Medulla oblongata (tissue), 1 donor: ENCODE results near the gene ADGRD2.

Experiments
- DNase-seq: peaks from one replicate; pipeline ENCODE4 v3.0.0-alpha.2; 2015; ENCODE audit errors: extremely low spot score

The ADGRD2 gene

DNA sequence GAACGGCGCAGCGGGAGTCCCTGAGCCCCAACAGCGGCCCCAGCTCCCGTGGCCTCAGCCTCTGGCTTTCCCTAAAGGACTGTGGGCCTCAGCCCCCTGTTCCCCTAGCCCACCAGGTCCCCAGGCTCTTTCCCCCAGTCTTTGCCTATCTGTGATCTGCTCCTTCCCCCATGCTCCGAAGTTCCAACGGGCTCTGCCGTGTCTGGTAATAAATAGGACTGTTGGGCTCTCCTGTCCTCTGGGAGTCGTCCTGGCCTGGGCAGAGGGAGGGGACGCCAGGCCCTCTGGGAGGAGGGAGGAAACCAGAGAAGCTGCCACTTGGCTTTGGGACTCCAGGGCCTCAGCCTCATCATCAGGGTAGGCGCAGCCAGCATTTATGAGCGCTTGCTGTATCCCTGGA, 28.1 kb downstream of the ADGRD2 start:
- DNase-seq = no peak

DNA sequence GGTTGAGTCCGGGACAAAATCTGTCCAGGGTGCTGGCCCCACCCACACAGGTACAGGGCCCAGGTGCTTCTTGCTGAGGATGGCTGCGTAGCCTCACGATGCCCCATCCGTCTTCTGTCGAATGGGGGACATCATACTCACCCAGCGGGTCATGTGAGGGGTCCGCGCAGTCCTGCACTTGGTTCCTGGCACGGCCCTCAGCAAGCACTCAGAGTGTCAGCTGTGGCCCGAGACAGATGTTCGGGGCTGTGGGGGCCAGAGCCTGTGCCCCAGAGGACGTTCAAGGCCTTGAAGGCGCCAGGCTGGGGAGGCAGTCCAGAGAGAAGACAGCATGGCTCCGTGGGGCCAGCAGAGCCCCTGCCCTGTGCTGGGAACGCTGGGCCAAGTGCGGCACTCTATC, 29.1 kb downstream of the ADGRD2 start:
- DNase-seq = no peak

GRCh38 chr9:124479947-124480620, 29.8 kb downstream of the ADGRD2 start:
- DNase-seq = no peak

GRCh38 chr9:124480621-124480981, 30.4 kb downstream of the ADGRD2 start:
- DNase-seq = no peak

- DNase-seq = no peak
Observed at GRCh38 chr9:124481115-124481514, 30.9 kb downstream of the ADGRD2 start.

DNA sequence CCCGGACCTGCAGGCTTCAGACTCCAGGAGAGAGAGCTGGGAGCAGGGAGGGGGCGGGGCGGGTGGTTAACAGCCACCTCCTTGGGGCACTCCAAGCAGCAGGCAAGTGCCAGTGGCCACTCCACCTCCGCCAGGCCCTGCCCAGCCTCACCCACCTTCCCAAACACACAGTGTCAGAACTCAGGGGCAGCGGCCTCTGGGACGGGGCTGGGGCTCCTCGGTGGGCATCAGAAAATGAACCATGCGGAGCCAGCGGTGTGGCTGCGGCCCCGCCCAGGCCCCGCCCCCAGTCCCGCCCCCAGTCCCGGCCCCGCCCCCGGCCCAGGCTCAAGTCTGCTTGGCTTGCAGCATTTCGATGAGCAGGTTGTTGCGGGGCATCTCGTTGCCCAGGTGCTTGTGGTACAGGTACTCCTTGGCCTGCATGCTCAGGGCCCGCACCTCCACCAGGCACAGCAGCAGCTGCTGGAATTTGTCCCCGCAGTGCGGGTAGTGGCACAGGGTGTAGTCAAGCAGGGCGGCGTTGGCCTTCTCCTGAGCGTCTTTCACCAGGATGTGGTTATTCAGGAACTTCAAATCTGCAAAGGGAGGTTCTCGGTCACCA, 32.3 kb downstream of the ADGRD2 start:
- DNase-seq = no peak

DNA sequence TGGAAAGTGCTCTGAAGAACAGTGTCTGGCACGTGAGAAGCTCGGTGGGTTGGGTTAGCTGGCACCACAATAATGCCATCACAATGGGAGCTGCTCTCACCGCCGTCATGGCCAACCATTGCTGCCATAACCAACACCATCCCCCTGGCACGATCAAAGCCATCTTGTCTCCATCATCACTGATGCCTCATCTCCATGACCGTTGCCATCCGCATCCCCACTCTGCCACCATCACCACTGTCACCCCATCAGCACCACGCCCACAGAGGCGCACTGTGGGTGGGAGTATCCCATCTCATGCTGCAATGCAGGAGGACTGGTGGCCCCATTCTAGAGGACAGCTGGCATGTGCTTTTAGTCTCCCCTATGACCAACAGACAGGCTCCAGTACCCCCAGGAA, 33.2 kb downstream of the ADGRD2 start:
- no peak for DNase-seq

- DNase-seq = no peak
Observed at GRCh38 chr9:124485201-124485600, 35.0 kb downstream of the ADGRD2 start.

DNA sequence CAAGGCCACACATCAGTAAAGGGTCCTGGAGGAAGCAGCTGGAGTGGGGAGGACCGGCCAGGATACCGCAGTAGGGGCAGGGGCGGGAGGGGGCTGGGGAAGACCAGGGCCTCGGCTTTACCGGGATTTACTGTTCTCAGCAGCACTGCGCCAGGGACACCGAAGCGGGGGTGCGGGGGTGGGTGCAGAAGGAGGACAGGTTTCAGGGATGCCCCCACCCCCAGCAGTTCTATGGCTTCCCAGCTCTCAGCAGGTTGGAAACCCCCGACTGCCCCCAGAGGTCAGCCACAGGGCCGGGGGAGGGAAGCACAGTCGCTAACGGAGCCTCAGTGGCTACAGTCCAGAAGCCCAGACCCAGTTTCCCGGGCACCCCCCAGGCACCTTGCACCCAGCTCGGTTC, 35.7 kb downstream of the ADGRD2 start:
- DNase-seq = no peak

GRCh38 chr9:124486778-124487259, 36.6 kb downstream of the ADGRD2 start:
- no peak for DNase-seq

DNA sequence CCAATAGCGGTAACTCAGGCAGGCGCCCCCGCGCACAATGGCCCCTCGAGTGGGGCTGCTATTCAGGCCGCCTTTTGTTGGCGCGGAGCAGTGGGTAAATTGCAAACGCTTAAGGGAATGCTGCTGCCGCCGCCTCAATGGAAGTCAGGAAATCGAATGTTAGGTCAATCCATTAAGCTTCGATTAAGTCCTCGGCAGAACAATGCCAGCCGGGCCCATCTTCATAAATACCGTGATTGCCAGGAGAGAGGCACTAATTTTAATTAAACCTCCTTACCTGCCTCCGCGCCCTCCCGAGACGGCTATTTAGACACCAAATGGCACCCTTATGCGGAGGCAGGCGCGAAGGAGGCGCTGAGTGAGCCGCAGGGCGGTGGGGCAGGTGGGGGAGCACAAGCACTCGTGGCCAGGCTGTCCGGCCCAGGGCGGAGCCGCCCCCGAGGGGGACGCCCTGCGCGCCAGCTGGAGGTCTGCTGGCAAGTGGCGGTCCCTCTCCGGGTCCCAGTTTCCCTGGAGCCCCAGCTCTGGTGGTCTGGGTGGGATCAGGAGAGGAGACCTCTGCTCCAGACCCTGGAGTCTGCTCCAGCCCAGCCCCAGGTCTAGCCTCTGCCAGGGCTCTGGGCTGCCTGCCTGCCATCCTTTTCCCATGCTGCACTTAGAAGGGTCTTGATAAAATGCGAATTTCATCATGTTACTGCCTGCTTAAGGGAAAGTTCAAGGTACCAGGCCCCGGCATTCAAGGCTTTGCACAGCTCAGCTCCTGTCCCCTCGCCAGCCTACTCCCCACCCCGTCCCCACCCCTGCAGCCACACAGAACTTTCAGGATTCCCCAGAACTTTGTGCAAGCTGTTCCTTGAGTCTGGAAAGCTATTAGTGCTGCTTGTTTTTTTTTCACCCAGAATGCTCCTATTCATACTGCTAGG, 37.3 kb downstream of the ADGRD2 start:
- DNase-seq = no peak

GRCh38 chr9:124488641-124489210, 38.5 kb downstream of the ADGRD2 start:
- DNase-seq = no peak

GRCh38 chr9:124489222-124489621, 39.0 kb downstream of the ADGRD2 start:
- no peak for DNase-seq

- DNase-seq = no peak
Observed at GRCh38 chr9:124490004-124490403, 39.8 kb downstream of the ADGRD2 start.

GRCh38 chr9:124491049-124491975, 41.1 kb downstream of the ADGRD2 start:
- DNase-seq = no peak

GRCh38 chr9:124492818-124493217, 42.6 kb downstream of the ADGRD2 start:
- no peak for DNase-seq

GRCh38 chr9:124493218-124493617, 43.0 kb downstream of the ADGRD2 start:
- DNase-seq = no peak

DNA sequence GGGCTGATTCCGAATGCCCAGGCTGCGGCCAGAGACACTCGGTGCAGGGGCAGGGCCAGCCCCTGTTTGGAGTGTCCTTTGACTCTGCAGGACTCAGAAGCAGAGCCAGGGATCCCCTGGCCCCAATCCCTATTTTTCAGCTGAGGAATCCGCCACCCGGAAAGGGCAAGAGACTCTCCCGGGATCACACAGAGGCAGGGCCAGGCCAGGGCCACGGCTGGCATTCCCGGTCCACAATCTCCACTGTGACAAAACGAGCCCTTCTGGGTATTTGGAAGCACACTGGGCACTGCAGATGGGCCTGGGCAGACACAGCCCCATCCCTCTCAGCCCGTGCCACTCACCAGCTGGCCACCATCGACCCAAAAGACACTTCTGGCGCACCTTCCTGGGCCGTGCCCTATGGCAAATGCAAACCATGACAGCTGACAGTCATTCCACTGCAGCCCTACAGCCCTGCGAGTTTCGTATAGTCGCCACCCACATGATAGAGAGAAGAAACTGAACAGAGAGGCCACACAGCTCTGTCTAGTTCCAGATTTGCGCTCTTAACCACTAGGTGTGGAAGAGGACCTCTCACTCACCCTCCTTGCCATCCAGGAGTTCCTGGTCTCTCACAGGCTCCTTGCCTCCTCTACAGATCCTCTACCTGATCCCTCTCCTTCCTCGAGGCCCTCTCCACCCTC, 43.7 kb downstream of the ADGRD2 start:
- DNase-seq = no peak

DNA sequence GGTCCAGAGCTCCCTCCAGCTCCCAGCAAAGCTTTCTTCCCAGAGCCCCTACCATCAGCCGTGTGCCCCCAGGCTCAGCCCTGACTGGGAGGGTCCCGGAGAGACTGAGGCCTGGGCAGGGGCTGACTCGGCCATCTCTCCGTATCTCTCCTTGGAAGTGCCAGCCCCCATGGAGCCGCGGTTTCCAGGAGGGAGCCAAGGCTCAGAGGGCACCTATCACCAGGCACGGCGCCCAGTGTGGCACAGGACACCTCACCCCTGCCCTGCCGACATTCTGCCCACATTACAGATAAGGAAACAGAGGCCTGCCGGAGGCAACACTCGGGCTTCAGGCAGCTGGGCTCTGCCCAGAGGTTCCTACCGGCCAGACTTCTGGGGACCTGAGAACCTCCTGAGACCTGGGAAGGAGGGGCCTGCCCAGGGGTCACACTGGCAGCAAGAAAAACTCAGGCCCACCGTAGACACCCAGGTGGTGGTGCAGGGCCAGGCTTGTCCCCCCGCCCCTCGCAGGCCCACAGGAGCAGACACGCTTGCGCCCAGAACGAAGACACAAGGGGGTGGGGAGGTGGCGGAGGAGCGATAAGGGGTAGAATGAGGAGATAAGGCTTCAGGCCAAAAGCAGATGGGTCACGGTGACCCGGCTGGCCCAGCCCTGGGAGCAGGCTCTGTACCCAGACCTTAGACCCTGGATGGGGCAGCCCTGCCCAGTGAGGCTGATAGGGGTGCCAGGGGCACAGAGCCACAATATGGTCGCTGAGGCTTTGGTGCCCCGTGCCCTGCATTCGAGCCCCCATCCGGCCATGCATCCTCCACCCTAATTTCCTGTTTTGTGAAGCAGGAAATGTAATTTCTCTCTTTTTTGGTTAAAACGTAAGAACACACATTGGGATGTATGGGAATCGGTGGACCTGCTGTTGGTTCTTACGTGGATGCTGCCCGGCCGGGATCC, 45.1 kb downstream of the ADGRD2 start:
- no peak for DNase-seq

DNA sequence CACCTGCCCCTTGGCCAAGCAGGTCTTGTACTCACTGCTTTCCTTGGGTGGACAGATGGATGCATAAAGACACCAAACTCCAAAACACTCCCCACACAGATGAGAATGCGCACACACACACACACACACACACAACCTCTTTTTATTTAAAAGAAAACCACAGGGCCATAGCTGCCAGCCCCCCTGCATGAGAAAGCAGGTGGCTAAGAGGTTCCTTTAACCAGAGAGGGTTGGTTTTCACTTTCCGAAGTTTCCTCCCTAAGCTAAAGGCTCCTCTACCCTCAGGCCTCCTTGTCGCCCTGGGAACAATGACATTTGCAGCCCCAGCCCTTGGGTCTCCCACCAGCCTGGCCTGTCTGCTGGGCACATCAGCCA, 45.8 kb downstream of the ADGRD2 start:
- no peak for DNase-seq
